Measurements from ENCODE around the gene SPDYE3.
"Not testable (repeated sequence)": the region's sequence is repeated elsewhere in the genome, so short reads cannot be mapped to it uniquely, and the experiment has no call there.

- not testable (repeated sequence) for TF ChIP-seq CTCF (IDR thresholded peaks at IDR 0.05; ENCODE audit: low read depth, low read length, poor library complexity, severe bottlenecking); EZH2phosphoT487 (IDR thresholded peaks at IDR 0.05; ENCODE audit: borderline replicate concordance, low read length)
These were observed 38.6 kb upstream of the SPDYE3 start for GRCh38 chr7:100268882-100269281.

Data from DOHH2 (cell line).